Non-pigmented ciliary epithelial cell (primary cell): ENCODE results near the gene HNRNPA1.
"Not testable (repeated sequence)": the region's sequence is repeated elsewhere in the genome, so short reads cannot be mapped to it uniquely, and the experiment has no call there.

Source experiments
- DNase-seq: peaks from one replicate; pipeline ENCODE4 v3.0.0-alpha.2; 2010; ENCODE audit warnings: low read depth

The HNRNPA1 gene

GRCh38 chr12:54276368-54276767 is 4.2 kb upstream of the HNRNPA1 start:
- no peak for DNase-seq

- no peak for DNase-seq
Measured at GRCh38 chr12:54277823-54278276, 2.7 kb upstream of the HNRNPA1 start.

- no peak for DNase-seq
Measured at GRCh38 chr12:54279227-54279631, 1.3 kb upstream of the HNRNPA1 start.

GRCh38 chr12:54279632-54280467 is 676 bp upstream of the HNRNPA1 start, which contains the start of gene CBX5:
Gene CBX5, minus strand, starts transcription at chr12:54280122. Its CDS starts 22,472 bp downstream, at chr12:54257650.
- DNase-seq = peak; percentile 100

GRCh38 chr12:54281261-54281638 is 724 bp downstream of the HNRNPA1 start:
- DNase-seq = not testable (repeated sequence)

- not testable (repeated sequence) for DNase-seq
Measured at GRCh38 chr12:54281694-54282093, 1.2 kb downstream of the HNRNPA1 start.

- no peak for DNase-seq
Measured at GRCh38 chr12:54282949-54283593, 2.5 kb downstream of the HNRNPA1 start.

- not testable (repeated sequence) for DNase-seq
Measured at GRCh38 chr12:54284070-54284780, 3.7 kb downstream of the HNRNPA1 start.

GRCh38 chr12:54285150-54286041 is 4.9 kb downstream of the HNRNPA1 start:
- DNase-seq = no peak

GRCh38 chr12:54286042-54287030 is 5.8 kb downstream of the HNRNPA1 start:
- DNase-seq = no peak

GRCh38 chr12:54287261-54288157 is 7.0 kb downstream of the HNRNPA1 start:
- no peak for DNase-seq

- DNase-seq = no peak
Measured at GRCh38 chr12:54292083-54292930, 11.8 kb downstream of the HNRNPA1 start.

- no peak for DNase-seq
Measured at GRCh38 chr12:54292931-54293241, 12.4 kb downstream of the HNRNPA1 start.

- no peak for DNase-seq
Measured at GRCh38 chr12:54294152-54294952, 13.8 kb downstream of the HNRNPA1 start.

GRCh38 chr12:54294953-54295566 is 14.5 kb downstream of the HNRNPA1 start:
- DNase-seq = no peak

GRCh38 chr12:54296393-54297099 is 16.0 kb downstream of the HNRNPA1 start:
- no peak for DNase-seq

GRCh38 chr12:54298904-54299303 is 18.4 kb downstream of the HNRNPA1 start:
- DNase-seq = no peak
